GM12878 (cell line): ENCODE results near the gene ANK3. TPM values are rescaled to one million over a fixed set of nuclear protein-coding genes. Genes with fewer than 3 reads are reported as not detected.

Source experiments
- BHLHE40 ChIP-seq, 2 experiments: fragments of 450-650 bp in 1 of 2; IDR thresholded peaks; 2 replicates each; pipeline ENCODE4 v1.6.1; 2011 to 2017; ENCODE audit warnings: low read depth in 2 of 2, borderline replicate concordance in 1 of 2, improper control_type of control experiment in 1 of 2, low read length in 1 of 2, mild to moderate bottlenecking in 1 of 2
- ETV6 ChIP-seq, 2 experiments: fragments of 450-650 bp in 1 of 2; IDR thresholded peaks in 1 of 2; conservative IDR thresholded peaks in 1 of 2; 2 replicates each; pipeline ENCODE4 v1.6.1; 2014; ENCODE audit warnings: antibody characterized with exemption in 1 of 2, borderline replicate concordance in 1 of 2, low read depth in 1 of 2, mild to moderate bottlenecking in 1 of 2, moderate library complexity in 1 of 2
- GATAD2B ChIP-seq: fragments of 450-650 bp; conservative IDR thresholded peaks from 2 replicates; pipeline ENCODE4 v1.6.1; 2017; ENCODE audit warnings: low read depth, mild to moderate bottlenecking, moderate library complexity
- NR2C1 ChIP-seq: fragments of 450-650 bp; IDR thresholded peaks from 2 replicates; pipeline ENCODE4 v1.6.1; 2017; ENCODE audit warnings: antibody characterized with exemption, mild to moderate bottlenecking, moderate library complexity
- SIX5 ChIP-seq: IDR thresholded peaks from 2 replicates; pipeline ENCODE4 v1.6.1; 2011; ENCODE audit warnings: mild to moderate bottlenecking, low read depth, low read length, moderate library complexity; ENCODE audit not compliant: severe bottlenecking
- YY1 ChIP-seq: IDR thresholded peaks from 2 replicates; pipeline ENCODE4 v1.6.1; 2011; ENCODE audit warnings: low read depth, mild to moderate bottlenecking, low read length
- ZBTB33 ChIP-seq: fragments of 450-650 bp; IDR thresholded peaks from 2 replicates; pipeline ENCODE4 v1.6.1; 2017; ENCODE audit warnings: mild to moderate bottlenecking
- ZBTB40 ChIP-seq: fragments of 450-650 bp; IDR thresholded peaks from 2 replicates; pipeline ENCODE4 v1.6.1; 2016; ENCODE audit warnings: mild to moderate bottlenecking, moderate library complexity, borderline replicate concordance
- polyA plus RNA-seq, 11 experiments: library from polyadenylated mRNA; depleted of rRNA in 4 of 11; unstranded in 6 of 11; stranded (reverse) in 5 of 11; fragments of >200 nt; fragmentation: Nextera tagmentation in 4 of 11; fragmentation: Illumina TruSeq in 1 of 11; extraction: Ambion mirVana in 4 of 11; extraction: Trizol in 1 of 11; gene quantifications; 1 replicate in 1 of 11; 2 replicates in 10 of 11; pipeline versions ENCODE4 v1.2.1 to v1.2.3, GENCODE V29; 2011 to 2016; ENCODE audit warnings: inconsistent platforms in 2 of 11, missing spikeins in 2 of 11, low read depth in 1 of 11
- total RNA-seq, 4 experiments: library from RNA; depleted of rRNA in 3 of 4; stranded (reverse); fragments of >200 nt in 3 of 4; fragmentation: Illumina TruSeq in 1 of 4; extraction: Trizol in 1 of 4; gene quantifications; 2 replicates each; pipeline versions ENCODE4 v1.2.1 to v1.2.3, GENCODE V29; 2013 to 2021

ANK3 gene
- total and polyA plus RNA-seq, 10 of the 15 experiments (the other 5 are each of a cell fraction or from before 2014, with no cell fraction given), result 0.06 to 0.82 (median 0.20) TPM; not detected in 2

GRCh38 chr10:60031183-60031582 is 358.5 kb downstream of the ANK3 start (continued):
- no peak for TF ChIP-seq BHLHE40 (IDR thresholded peaks at IDR 0.05; ENCODE audit: borderline replicate concordance in 1 of 2, low read depth in 2 of 2, low read length in 1 of 2)
- TF ChIP-seq ETV6 (conservative IDR thresholded peaks at IDR 0.05 in 1 of 2, IDR thresholded peaks at IDR 0.05 in 1 of 2; ENCODE audit: borderline replicate concordance in 1 of 2, low read depth in 1 of 2), result no peak
- TF ChIP-seq SIX5, result no peak
- no peak for TF ChIP-seq NR2C1
- no peak for TF ChIP-seq YY1
- no peak for TF ChIP-seq GATAD2B
- TF ChIP-seq ZBTB33, result no peak
- no peak for TF ChIP-seq ZBTB40
